ENCODE data around the gene TCF7L2. TPM values are rescaled to one million over a fixed set of nuclear protein-coding genes. Genes with fewer than 3 reads are reported as not detected.

The TCF7L2 gene
- total RNA-seq, 3 donors from 2014 or later = 33.1 to 44.2 (median 34.1) TPM

DNA sequence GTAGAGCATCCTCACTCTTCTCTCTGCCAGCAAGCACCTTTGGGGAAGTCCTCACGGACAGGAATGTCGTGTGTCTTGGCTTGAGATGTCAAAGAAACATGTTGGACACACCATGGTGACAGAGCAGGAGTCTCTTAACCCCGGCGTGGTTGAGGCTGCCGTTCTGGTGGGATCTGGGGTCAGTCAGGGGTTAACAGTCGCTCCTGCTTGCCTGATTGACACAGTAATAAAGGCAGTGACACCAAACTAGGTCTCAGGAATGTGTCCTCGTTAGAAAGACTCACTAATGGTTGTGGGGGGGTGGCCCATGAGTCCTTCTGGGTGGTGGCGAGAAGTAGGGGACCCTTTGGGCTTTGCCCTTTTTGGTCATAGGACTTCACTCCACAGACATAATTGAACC is 69.0 kb downstream of the TCF7L2 start:
- no peaks in the 10 kb centered on the region for H3K9me3 ChIP-seq
- DNase-seq (ENCODE audit: low spot score in 2 of 2) = no peak
- intact Hi-C loops (cut with DNase I; ENCODE audit: low total_unique reads) = no loop called here
- H3K4me1 ChIP-seq = peaks cover 2 to 13% of the 10 kb centered on the region in 2 donors
- no peak for TF ChIP-seq POLR2AphosphoS5 (IDR thresholded peaks at IDR 0.05)
- TF ChIP-seq, protein P1, sequence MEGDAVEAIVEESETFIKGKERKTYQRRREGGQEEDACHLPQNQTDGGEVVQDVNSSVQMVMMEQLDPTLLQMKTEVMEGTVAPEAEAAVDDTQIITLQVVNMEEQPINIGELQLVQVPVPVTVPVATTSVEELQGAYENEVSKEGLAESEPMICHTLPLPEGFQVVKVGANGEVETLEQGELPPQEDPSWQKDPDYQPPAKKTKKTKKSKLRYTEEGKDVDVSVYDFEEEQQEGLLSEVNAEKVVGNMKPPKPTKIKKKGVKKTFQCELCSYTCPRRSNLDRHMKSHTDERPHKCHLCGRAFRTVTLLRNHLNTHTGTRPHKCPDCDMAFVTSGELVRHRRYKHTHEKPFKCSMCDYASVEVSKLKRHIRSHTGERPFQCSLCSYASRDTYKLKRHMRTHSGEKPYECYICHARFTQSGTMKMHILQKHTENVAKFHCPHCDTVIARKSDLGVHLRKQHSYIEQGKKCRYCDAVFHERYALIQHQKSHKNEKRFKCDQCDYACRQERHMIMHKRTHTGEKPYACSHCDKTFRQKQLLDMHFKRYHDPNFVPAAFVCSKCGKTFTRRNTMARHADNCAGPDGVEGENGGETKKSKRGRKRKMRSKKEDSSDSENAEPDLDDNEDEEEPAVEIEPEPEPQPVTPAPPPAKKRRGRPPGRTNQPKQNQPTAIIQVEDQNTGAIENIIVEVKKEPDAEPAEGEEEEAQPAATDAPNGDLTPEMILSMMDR (IDR thresholded peaks at IDR 0.05) = no peak
- no peak for TF ChIP-seq POLR2A (IDR thresholded peaks at IDR 0.05)
- H3K36me3 ChIP-seq = no peaks in the 10 kb centered on the region
- H3K4me3 ChIP-seq = no peak overlapping the region
- H3K27ac ChIP-seq = peak overlapping the region; percentile 10 to 61
- no peaks in the 10 kb centered on the region for H3K27me3 ChIP-seq

DNA sequence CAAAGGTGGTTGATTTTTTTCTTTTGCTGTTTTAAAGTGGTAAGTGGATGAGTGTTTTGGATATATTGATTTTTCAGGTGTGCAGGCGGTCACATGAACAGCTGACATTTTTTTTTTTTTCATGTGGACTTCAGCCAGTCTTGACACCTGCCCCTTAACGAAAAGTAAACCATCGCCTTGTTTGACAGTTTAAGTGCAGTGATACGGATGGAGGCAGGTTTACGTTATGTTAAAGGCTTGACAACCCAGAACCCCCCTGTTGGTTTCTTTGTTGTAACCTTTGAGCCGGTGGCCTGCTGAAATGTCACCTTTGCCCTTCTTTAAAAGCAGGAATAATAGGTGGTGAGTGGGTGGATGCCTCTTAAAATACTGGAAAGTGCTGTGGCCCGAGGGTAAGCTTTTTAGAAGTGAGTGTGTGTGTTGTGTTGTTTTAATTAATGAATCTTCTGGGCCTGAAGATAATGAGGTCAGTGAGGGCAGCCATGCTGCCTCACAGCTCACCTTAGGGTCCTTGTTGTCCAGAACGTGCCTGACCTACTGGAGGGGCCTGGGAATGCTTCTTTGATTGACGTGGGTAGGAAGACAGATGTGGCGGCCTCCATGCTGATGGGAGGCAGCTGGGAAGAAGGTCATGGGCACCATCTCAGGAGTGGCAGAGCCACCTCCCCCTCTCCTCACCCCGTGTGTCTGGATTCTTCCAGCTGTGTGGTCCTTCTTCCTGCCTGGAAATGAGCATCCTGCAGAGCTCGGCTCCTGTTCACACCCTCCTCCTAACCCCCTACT is 69.8 kb downstream of the TCF7L2 start:
- TF ChIP-seq POLR2A (IDR thresholded peaks at IDR 0.05) = no peak
- Histone ChIP-seq H3K36me3 (no peaks in the 10 kb centered on the region), H3K9me3 (no peaks in the 10 kb centered on the region), H3K27me3 (no peaks in the 10 kb centered on the region), H3K4me3 (no peak overlapping the region), H3K4me1 (peaks cover 2 to 13% of the 10 kb centered on the region in 2 donors), H3K27ac (peak overlapping the region; percentile 3 to 66)
- no peak for DNase-seq (ENCODE audit: low spot score in 2 of 2)
- intact Hi-C loops (cut with DNase I; ENCODE audit: low total_unique reads) = no loop called here

DNA sequence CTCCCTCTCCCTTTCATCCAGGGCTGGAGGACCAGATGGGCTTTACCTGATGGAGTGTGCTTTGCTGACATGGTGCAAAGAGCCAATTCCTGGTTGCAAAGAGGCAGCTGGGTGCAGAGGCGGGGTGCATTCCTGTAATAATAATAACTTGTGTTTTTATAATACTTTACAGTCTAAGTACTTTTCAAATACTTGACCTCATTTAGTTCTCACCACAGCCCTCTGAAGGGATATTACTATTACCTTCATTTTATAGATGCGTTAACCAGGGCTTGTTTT is 70.4 kb downstream of the TCF7L2 start:
- Histone ChIP-seq H3K9me3 (no peaks in the 10 kb centered on the region), H3K36me3 (no peaks in the 10 kb centered on the region), H3K27ac (peak overlapping the region; percentile 66 to 68), H3K27me3 (no peaks in the 10 kb centered on the region), H3K4me3 (no peak overlapping the region), H3K4me1 (peaks cover 2 to 13% of the 10 kb centered on the region in 2 donors)
- no peak for TF ChIP-seq POLR2AphosphoS5 (IDR thresholded peaks at IDR 0.05)
- TF ChIP-seq POLR2A (IDR thresholded peaks at IDR 0.05) = no peak
- TF ChIP-seq, protein P1 (IDR thresholded peaks at IDR 0.05) = no peak
- no peak for DNase-seq (ENCODE audit: low spot score in 2 of 2)
- intact Hi-C loops (cut with DNase I; ENCODE audit: low total_unique reads) = no loop called here

DNA sequence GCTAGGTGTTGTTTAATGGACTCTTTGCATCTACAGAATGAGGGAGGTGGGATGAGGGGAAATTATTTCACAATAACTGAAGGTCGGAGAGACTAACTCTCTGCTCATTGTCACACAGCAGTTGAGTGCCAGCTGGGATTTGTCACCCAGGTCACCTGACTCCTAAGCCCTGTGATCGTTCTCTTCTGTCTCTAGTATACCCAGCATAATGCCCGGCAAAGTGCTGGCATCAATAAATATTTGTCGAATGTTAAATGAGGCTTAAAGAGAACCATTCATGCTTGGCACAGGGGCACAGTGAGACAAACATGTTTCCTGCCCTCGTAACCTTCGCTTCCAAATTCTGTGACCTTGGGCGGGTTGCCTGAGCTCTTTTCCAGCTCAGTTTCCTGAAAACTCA is 70.8 kb downstream of the TCF7L2 start:
- Histone ChIP-seq H3K9me3 (no peaks in the 10 kb centered on the region), H3K36me3 (no peaks in the 10 kb centered on the region), H3K4me3 (no peak overlapping the region), H3K4me1 (peaks cover 2 to 13% of the 10 kb centered on the region in 2 donors), H3K27ac (peak overlapping the region; percentile 66 to 68), H3K27me3 (no peaks in the 10 kb centered on the region)
- intact Hi-C loops (cut with DNase I; ENCODE audit: low total_unique reads) = no loop called here
- DNase-seq (ENCODE audit: low spot score in 2 of 2) = no peak
- no peak for TF ChIP-seq POLR2A (IDR thresholded peaks at IDR 0.05)
- TF ChIP-seq, protein P1 (IDR thresholded peaks at IDR 0.05) = no peak
- TF ChIP-seq POLR2AphosphoS5 (IDR thresholded peaks at IDR 0.05) = no peak

DNA sequence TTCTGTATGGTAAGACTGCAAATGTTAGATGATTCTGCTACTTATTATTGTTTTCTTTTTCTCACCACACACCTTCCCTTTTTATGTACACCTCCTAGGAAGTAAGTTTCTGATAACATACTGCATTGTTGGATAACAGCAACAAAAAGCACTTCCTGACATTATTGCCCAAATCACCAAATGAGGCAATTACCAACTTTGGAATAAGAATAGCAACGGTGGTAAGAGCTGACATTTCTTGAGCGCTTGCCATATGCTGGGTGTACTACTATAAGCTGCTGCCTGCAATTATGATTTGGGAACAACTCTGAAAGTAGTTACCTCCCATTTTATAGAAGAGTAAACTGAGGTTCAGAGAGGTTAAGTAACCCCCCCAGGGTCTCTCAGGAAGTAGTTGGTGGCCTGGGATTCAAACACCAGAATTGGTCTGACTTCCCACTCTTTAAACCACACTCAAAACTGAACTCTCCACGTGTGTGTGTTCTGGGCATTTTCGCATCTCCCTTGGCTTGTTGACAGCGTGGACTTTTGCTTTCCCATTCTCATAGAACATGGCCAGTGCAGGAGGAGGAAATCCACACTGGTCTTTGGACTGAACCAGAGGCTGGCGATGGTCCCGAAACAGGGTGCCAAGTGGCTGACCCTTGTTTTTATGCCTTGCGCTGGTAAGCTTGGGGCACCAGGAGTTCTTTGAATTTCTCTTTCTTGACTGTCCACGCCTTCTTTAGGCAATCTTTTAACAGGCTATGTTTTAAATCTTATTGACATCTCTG is 71.4 kb downstream of the TCF7L2 start:
- Histone ChIP-seq H3K27ac (peak overlapping the region; percentile 66 to 68), H3K4me3 (no peak overlapping the region), H3K9me3 (no peaks in the 10 kb centered on the region), H3K27me3 (no peaks in the 10 kb centered on the region), H3K4me1 (peaks cover 2 to 13% of the 10 kb centered on the region in 2 donors), H3K36me3 (no peaks in the 10 kb centered on the region)
- intact Hi-C loops (cut with DNase I; ENCODE audit: low total_unique reads) = no loop called here
- DNase-seq (ENCODE audit: low spot score in 2 of 2) = no peak
- TF ChIP-seq, protein P1 (IDR thresholded peaks at IDR 0.05) = no peak
- no peak for TF ChIP-seq POLR2A (IDR thresholded peaks at IDR 0.05)
- no peak for TF ChIP-seq POLR2AphosphoS5 (IDR thresholded peaks at IDR 0.05)
